H4 (cell line): ENCODE data around the gene TSPAN12. TPM values are rescaled to one million over a fixed set of nuclear protein-coding genes. Genes with fewer than 3 reads are reported as not detected.
A peak's percentile ranks its signal among the peaks of the same experiment; 100 is the strongest.
"Not testable (repeated sequence)": the region's sequence is repeated elsewhere in the genome, so short reads cannot be mapped to it uniquely, and the experiment has no call there.

Experiments used
- DNase-seq: peaks from one replicate; pipeline ENCODE4 v3.0.0-alpha.2; 2015; ENCODE audit warnings: low spot score
- total RNA-seq: library from RNA; depleted of rRNA; stranded (reverse); fragments of >200 nt; shearing (Covaris generic); gene quantifications from 2 replicates; pipeline ENCODE4 v1.2.3, GENCODE V29; 2014

Gene TSPAN12
- total RNA-seq, 1 experiment from 2014 or later: 13.7 TPM

- DNase-seq: peak; percentile 58
Observed at GRCh38 chr7:120805636-120806388, 52.1 kb downstream of the TSPAN12 start.

- no peak for DNase-seq
Observed at GRCh38 chr7:120802751-120803150, 55.2 kb downstream of the TSPAN12 start.

- no peak for DNase-seq
Observed at GRCh38 chr7:120799813-120800475, 58.0 kb downstream of the TSPAN12 start.

GRCh38 chr7:120799147-120799546, 58.8 kb downstream of the TSPAN12 start:
- no peak for DNase-seq

- DNase-seq: no peak
Observed at GRCh38 chr7:120797026-120797645, 60.8 kb downstream of the TSPAN12 start.

- no peak for DNase-seq
Observed at GRCh38 chr7:120794106-120794729, 63.7 kb downstream of the TSPAN12 start.

- DNase-seq: no peak
Observed at GRCh38 chr7:120793213-120793936, 64.6 kb downstream of the TSPAN12 start.

- DNase-seq: no peak
Observed at GRCh38 chr7:120792861-120793130, 65.1 kb downstream of the TSPAN12 start.

- DNase-seq: peak; percentile 66
Observed at GRCh38 chr7:120792091-120792860, 65.7 kb downstream of the TSPAN12 start.

- DNase-seq: no peak
Observed at GRCh38 chr7:120785095-120785494, 72.8 kb downstream of the TSPAN12 start.

- no peak for DNase-seq
Observed at GRCh38 chr7:120783721-120784120, 74.2 kb downstream of the TSPAN12 start.

GRCh38 chr7:120783273-120783672, 74.7 kb downstream of the TSPAN12 start:
- no peak for DNase-seq

GRCh38 chr7:120781924-120782323, 76.0 kb downstream of the TSPAN12 start:
- not testable (repeated sequence) for DNase-seq

GRCh38 chr7:120780938-120781337, 77.0 kb downstream of the TSPAN12 start:
- no peak for DNase-seq

- not testable (repeated sequence) for DNase-seq
Observed at GRCh38 chr7:120780451-120780850, 77.5 kb downstream of the TSPAN12 start.

- DNase-seq: not testable (repeated sequence)
Observed at GRCh38 chr7:120779078-120779477, 78.9 kb downstream of the TSPAN12 start.

- no peak for DNase-seq
Observed at GRCh38 chr7:120775755-120776154, 82.2 kb downstream of the TSPAN12 start.

- DNase-seq: no peak
Observed at GRCh38 chr7:120774481-120774880, 83.5 kb downstream of the TSPAN12 start.

GRCh38 chr7:120770206-120770605, 87.7 kb downstream of the TSPAN12 start:
- DNase-seq: no peak

- no peak for DNase-seq
Observed at GRCh38 chr7:120760851-120761250, 97.1 kb downstream of the TSPAN12 start.

- DNase-seq: no peak
Observed at GRCh38 chr7:120760050-120760449, 97.9 kb downstream of the TSPAN12 start.
